PC-3 (cell line): Measurements from ENCODE around the gene ZSWIM1. TPM values are rescaled to one million over a fixed set of nuclear protein-coding genes. Genes with fewer than 3 reads are reported as not detected.

Source experiments
- ATAC-seq: fragments of 200-7000 bp; cut with Tn5 transposase; 2 replicates; pipeline ENCODE4 v1.9.1; 2020; ENCODE audit warnings: mild to moderate bottlenecking, moderate library complexity
- BruUV-seq: library from RNA; stranded (reverse); fragments of 400-500 nt; replicated peaks from 2 replicates; lab custom pipeline; 2021; lab: Mats Ljungman, UMichigan
- CTCF ChIA-PET: fragments of 300-600 bp; sonication (Branson Sonifier 250); formaldehyde crosslinking; loops from one replicate; lab custom pipeline; 2022; ENCODE audit warnings: antibody characterized with exemption; lab: Charles Lee
- POLR2A ChIA-PET: fragments of 300-600 bp; sonication (Branson Sonifier 250); formaldehyde crosslinking; loops from one replicate; lab custom pipeline; 2022; ENCODE audit warnings: antibody characterized with exemption; ENCODE audit not compliant: unreplicated experiment; lab: Charles Lee
- DNase-seq: peaks from one replicate; pipeline ENCODE4 v3.0.0-alpha.2; 2015
- H2AFZ ChIP-seq: fragments of 300-600 bp; sonication (generic); 2 replicates; pipeline ENCODE4 v1.6.0; 2016; ENCODE audit warnings: antibody characterized with exemption, low read length
- H3F3A ChIP-seq: fragments of 300-600 bp; sonication (generic); one replicate; pipeline ENCODE4 v1.6.0; 2017; ENCODE audit warnings: antibody characterized with exemption, low read length, control low read depth, mild to moderate bottlenecking; ENCODE audit not compliant: unreplicated experiment
- H3K27ac ChIP-seq: fragments of 300-600 bp; sonication (generic); 2 replicates; pipeline ENCODE4 v1.5.1; 2016; ENCODE audit warnings: mild to moderate bottlenecking, low read length
- H3K27me3 ChIP-seq: fragments of 300-600 bp; sonication (generic); 2 replicates; pipeline ENCODE4 v1.6.1; 2016; ENCODE audit warnings: low read length, mixed read lengths
- H3K36me3 ChIP-seq: fragments of 300-600 bp; sonication (generic); 2 replicates; pipeline ENCODE4 v1.6.1; 2016; ENCODE audit warnings: low read depth, mixed run types, low read length, mixed read lengths
- H3K4me1 ChIP-seq: fragments of 300-600 bp; sonication (generic); 2 replicates; pipeline ENCODE4 v1.5.1; 2016; ENCODE audit warnings: low read length; ENCODE audit not compliant: insufficient read depth
- H3K4me2 ChIP-seq: fragments of 300-600 bp; sonication (generic); 2 replicates; pipeline ENCODE4 v1.6.0; 2016; ENCODE audit warnings: low read length
- H3K4me3 ChIP-seq: fragments of 300-600 bp; sonication (generic); 2 replicates; pipeline ENCODE4 v1.5.1; 2016; ENCODE audit warnings: mild to moderate bottlenecking, low read length, mixed read lengths
- H3K79me2 ChIP-seq: fragments of 300-600 bp; sonication (generic); 2 replicates; pipeline ENCODE4 v1.6.1; 2017; ENCODE audit warnings: low read length, mixed read lengths
- H3K9ac ChIP-seq: fragments of 300-600 bp; sonication (generic); 2 replicates; pipeline ENCODE4 v1.6.0; 2016; ENCODE audit warnings: mild to moderate bottlenecking, low read length
- H3K9me2 ChIP-seq: fragments of 300-600 bp; sonication (generic); replicated peaks from 2 replicates; pipeline ENCODE4 v1.6.1; 2016; ENCODE audit warnings: mixed run types, low read length, mixed read lengths
- H3K9me3 ChIP-seq: fragments of 300-600 bp; sonication (generic); 2 replicates; pipeline ENCODE4 v1.6.1; 2016; ENCODE audit warnings: low read length, mixed read lengths
- H4K20me1 ChIP-seq: fragments of 300-600 bp; sonication (generic); 2 replicates; pipeline ENCODE4 v1.6.1; 2016; ENCODE audit warnings: low read length, mixed read lengths
- CTCF ChIP-seq: fragments of 300-600 bp; sonication (generic); conservative IDR thresholded peaks from 2 replicates; pipeline ENCODE4 v1.5.1; 2017; ENCODE audit warnings: antibody characterized with exemption, low read depth, mild to moderate bottlenecking, low read length
- EZH2 ChIP-seq: fragments of 300-600 bp; sonication (generic); IDR thresholded peaks from one replicate; pipeline ENCODE4 v1.6.1; 2017; ENCODE audit warnings: antibody characterized with exemption, mild to moderate bottlenecking, low read length; ENCODE audit not compliant: unreplicated experiment
- EZH2phosphoT487 ChIP-seq: fragments of 300-600 bp; sonication (generic); IDR thresholded peaks from 2 replicates; pipeline ENCODE4 v1.6.1; 2018; ENCODE audit warnings: mild to moderate bottlenecking, antibody characterized with exemption, low read length, borderline replicate concordance
- intact Hi-C: fragments of 100-400 bp; cut with micrococcal nuclease; formaldehyde crosslinking; loops from 2 replicates; pipeline ENCODE4 v1.9.0; 2023
- total RNA-seq: library from RNA; depleted of rRNA; stranded (reverse); fragments of >200 nt; gene quantifications from 2 replicates; pipeline ENCODE4 v1.2.3, GENCODE V29; 2014

ZSWIM1 gene
- total RNA-seq, 1 experiment from 2014 or later: 16.3 TPM

- Histone ChIP-seq H3K27ac (peak overlapping the region; percentile 65), H3K9ac (peak overlapping the region; percentile 11; the same call in 1 of the 2 replicates), H3F3A (peaks cover under 1% of the 10 kb centered on the region), H3K9me2 (no peaks in the 10 kb centered on the region), H3K79me2 (peaks cover 11% of the 10 kb centered on the region), H4K20me1 (no peaks in the 10 kb centered on the region), H3K9me3 (no peaks in the 10 kb centered on the region), H3K36me3 (no peaks in the 10 kb centered on the region), H3K27me3 (no peaks in the 10 kb centered on the region), H3K4me2 (no peak overlapping the region), H2AFZ (no peak overlapping the region), H3K4me1 (peaks cover 22% of the 10 kb centered on the region), H3K4me3 (no peak overlapping the region)
- no TSS peak for BruUV-seq
- ChIA-PET POLR2A (interaction anchor here (0.6 kb wide), 1 partner anchor 11 kb away, joined by 7 read pairs; no protein-coding TSS in a partner anchor), CTCF (no interaction called here)
- ATAC-seq: no peak
- DNase-seq: no peak
- intact Hi-C loops: no loop called here
- TF ChIP-seq EZH2 (no peak), CTCF (no peak), EZH2phosphoT487 (no peak)
These were observed 19.6 kb upstream of the ZSWIM1 start for GRCh38 chr20:45861221-45862075.

DNA sequence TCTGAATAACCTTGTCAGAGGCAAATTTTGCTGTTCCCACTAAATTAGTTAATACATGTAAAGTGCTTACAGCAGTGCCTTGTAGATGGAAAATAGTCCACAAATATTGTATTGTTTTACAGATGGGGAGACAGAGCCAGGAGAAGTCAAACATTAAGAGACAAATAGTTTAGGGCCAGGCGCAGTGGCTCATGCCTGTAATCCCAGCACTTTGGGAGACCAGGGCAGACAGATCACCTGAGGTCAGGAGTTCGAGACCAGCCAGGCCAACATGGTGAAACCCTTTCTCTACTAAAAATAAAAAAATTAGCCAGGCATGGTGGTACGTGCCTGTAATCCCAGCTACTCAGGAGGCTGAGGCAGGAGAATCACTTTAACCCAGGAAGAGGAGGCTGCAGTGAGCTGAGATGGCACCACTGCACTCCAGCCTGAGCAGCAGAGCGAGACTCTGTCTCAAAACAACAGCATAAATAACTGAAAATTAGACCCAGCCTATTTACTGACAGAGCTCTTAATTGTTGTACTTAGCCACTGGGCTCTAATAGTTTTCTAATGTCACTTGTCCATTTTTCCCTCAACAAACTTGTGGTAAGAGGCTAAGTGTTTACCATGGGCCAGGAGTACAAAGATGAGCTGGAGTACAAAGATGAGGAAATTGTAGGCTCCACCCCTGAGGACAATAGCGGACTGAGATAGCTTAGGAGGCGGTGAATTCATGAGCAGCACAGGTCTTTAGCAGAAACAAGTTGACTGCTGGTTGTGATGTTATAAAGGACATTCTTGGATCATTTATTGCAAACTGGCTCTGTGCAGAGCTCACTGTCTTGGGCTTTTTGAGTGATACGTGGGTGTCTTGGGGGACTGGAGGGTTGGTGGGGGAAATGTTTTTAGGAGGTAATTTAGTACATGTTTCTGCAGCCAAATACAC is 17.2 kb upstream of the ZSWIM1 start:
- Histone ChIP-seq H3K79me2 (0 out of 2 replicates have a peak, but pooled peaks cover 2% of the 10 kb centered on the region), H3K4me3 (no peak overlapping the region), H4K20me1 (no peaks in the 10 kb centered on the region), H3K9me3 (no peaks in the 10 kb centered on the region), H3K9me2 (no peaks in the 10 kb centered on the region), H2AFZ (no peak overlapping the region), H3K4me1 (peaks cover 29% of the 10 kb centered on the region), H3K36me3 (no peaks in the 10 kb centered on the region), H3K4me2 (no peak overlapping the region), H3F3A (peaks cover 2% of the 10 kb centered on the region), H3K9ac (no peak overlapping the region), H3K27ac (no peak overlapping the region), H3K27me3 (no peaks in the 10 kb centered on the region)
- TF ChIP-seq EZH2phosphoT487: no peak
- TF ChIP-seq EZH2: no peak
- TF ChIP-seq CTCF: no peak
- intact Hi-C loops: no loop called here
- ATAC-seq: no peak
- POLR2A ChIA-PET: no interaction called here
- no peak for DNase-seq
- BruUV-seq: no TSS peak
- CTCF ChIA-PET: interaction anchor here (0.6 kb wide), 1 partner anchor 42 kb away, joined by 3 read pairs; no protein-coding TSS in a partner anchor
